RWPE2 (cell line): ENCODE results near the gene RIT1.

Experiments used
- ATAC-seq: fragments of 200-7000 bp; cut with Tn5 transposase; 3 replicates; pipeline ENCODE4 v1.9.1; 2021; ENCODE audit warnings: low read depth
- DNase-seq: peaks from one replicate; pipeline ENCODE4 v3.0.0-alpha.2; 2020; ENCODE audit warnings: low spot score
- H3K27ac ChIP-seq: fragments of 450-650 bp; 2 replicates; pipeline ENCODE4 v1.5.1; 2017; ENCODE audit warnings: mild to moderate bottlenecking; ENCODE audit not compliant: poor library complexity, severe bottlenecking
- H3K27me3 ChIP-seq: fragments of 250-450 bp; sonication (Bioruptor Pico); 2 replicates; pipeline ENCODE4 v1.5.1; 2021; ENCODE audit warnings: mild to moderate bottlenecking, moderate library complexity; ENCODE audit not compliant: insufficient read depth, poor library complexity, severe bottlenecking
- H3K36me3 ChIP-seq: fragments of 250-450 bp; sonication (Bioruptor Pico); 2 replicates; pipeline ENCODE4 v1.5.1; 2020; ENCODE audit warnings: low read depth, mild to moderate bottlenecking, moderate library complexity
- H3K4me1 ChIP-seq: fragments of 250-450 bp; sonication (Bioruptor Pico); 2 replicates; pipeline ENCODE4 v1.5.1; 2021; ENCODE audit warnings: mild to moderate bottlenecking, moderate library complexity; ENCODE audit not compliant: insufficient read depth, poor library complexity, severe bottlenecking
- H3K4me3 ChIP-seq: fragments of 250-450 bp; sonication (Bioruptor Pico); 2 replicates; pipeline ENCODE4 v1.5.1; 2021; ENCODE audit warnings: mild to moderate bottlenecking, moderate library complexity; ENCODE audit not compliant: severe bottlenecking
- H3K9me3 ChIP-seq: fragments of 250-450 bp; sonication (Bioruptor Pico); 2 replicates; pipeline ENCODE4 v1.5.1; 2021; ENCODE audit warnings: mild to moderate bottlenecking, moderate library complexity; ENCODE audit not compliant: severe bottlenecking
- TF ChIP-seq, protein P1 (sequence below): fragments of 450-650 bp; IDR thresholded peaks from one replicate; pipeline ENCODE4 v1.5.1; 2017; ENCODE audit warnings: mild to moderate bottlenecking, moderate library complexity; ENCODE audit not compliant: poor library complexity, severe bottlenecking

The RIT1 gene

DNA sequence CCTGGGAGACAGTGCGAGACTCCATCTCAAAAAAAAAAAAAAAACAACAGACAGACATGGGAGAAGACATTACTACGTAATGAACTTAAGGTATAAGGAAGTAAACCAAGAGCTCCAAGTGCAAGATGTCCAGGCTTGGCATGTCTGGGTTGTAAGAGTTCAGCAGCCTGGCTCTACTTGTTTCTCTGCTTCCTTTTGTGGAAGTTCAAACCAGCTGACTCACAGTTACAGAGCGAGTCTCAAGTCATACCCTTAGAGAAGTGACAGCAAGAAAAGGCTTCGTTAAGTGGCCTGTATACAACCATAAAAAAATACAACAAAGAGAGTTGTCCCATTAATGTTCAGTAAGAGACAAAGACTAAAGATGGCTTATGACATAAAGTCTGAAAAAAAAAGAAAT, 1.3 kb downstream of the RIT1 start:
- H3K36me3 ChIP-seq, result peaks cover 85% of the 10 kb centered on the region
- H3K27ac ChIP-seq, result peak overlapping the region; percentile 73
- DNase-seq (no peak), ATAC-seq (no peak; the same call in 2 of the 3 replicates)
- H3K9me3 ChIP-seq, result no peaks in the 10 kb centered on the region
- H3K4me1 ChIP-seq, result peaks cover 8% of the 10 kb centered on the region
- TF ChIP-seq, protein P1, sequence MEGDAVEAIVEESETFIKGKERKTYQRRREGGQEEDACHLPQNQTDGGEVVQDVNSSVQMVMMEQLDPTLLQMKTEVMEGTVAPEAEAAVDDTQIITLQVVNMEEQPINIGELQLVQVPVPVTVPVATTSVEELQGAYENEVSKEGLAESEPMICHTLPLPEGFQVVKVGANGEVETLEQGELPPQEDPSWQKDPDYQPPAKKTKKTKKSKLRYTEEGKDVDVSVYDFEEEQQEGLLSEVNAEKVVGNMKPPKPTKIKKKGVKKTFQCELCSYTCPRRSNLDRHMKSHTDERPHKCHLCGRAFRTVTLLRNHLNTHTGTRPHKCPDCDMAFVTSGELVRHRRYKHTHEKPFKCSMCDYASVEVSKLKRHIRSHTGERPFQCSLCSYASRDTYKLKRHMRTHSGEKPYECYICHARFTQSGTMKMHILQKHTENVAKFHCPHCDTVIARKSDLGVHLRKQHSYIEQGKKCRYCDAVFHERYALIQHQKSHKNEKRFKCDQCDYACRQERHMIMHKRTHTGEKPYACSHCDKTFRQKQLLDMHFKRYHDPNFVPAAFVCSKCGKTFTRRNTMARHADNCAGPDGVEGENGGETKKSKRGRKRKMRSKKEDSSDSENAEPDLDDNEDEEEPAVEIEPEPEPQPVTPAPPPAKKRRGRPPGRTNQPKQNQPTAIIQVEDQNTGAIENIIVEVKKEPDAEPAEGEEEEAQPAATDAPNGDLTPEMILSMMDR, result no peak
- no peak overlapping the region for H3K4me3 ChIP-seq
- H3K27me3 ChIP-seq, result no peaks in the 10 kb centered on the region

GRCh38 chr1:155904261-155904660, 6.9 kb downstream of the RIT1 start:
- Histone ChIP-seq H3K27me3 (no peaks in the 10 kb centered on the region), H3K4me1 (no peaks in the 10 kb centered on the region), H3K36me3 (peaks cover 100% of the 10 kb centered on the region), H3K27ac (no peak overlapping the region), H3K9me3 (no peaks in the 10 kb centered on the region), H3K4me3 (no peak overlapping the region)
- ATAC-seq (no peak), DNase-seq (no peak)
- TF ChIP-seq, protein P1, result no peak

DNA sequence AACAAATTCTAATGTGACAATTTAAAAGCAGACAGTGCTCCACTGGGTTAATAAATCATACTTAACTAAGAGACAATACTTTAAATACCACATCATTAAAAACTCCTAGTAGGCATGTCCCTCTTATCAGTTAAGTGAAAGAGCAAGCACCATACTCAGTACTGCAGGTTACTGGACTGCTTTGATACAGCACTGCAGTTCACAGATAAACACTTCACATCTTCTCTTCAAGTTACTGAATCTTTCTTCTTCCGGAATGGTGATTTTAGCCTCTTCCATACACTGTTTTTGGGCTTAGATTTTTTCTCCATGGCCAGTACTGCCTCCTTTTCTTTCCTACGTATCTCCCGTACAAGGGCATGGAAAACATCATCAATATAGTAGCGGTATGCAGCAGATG, 11.0 kb downstream of the RIT1 start:
- H3K36me3 ChIP-seq, result peaks cover 84% of the 10 kb centered on the region
- no peak overlapping the region for H3K27ac ChIP-seq
- no peak overlapping the region for H3K4me3 ChIP-seq
- no peaks in the 10 kb centered on the region for H3K27me3 ChIP-seq
- ATAC-seq (no peak), DNase-seq (no peak)
- TF ChIP-seq, protein P1, result no peak
- H3K4me1 ChIP-seq, result no peaks in the 10 kb centered on the region
- H3K9me3 ChIP-seq, result no peaks in the 10 kb centered on the region

DNA sequence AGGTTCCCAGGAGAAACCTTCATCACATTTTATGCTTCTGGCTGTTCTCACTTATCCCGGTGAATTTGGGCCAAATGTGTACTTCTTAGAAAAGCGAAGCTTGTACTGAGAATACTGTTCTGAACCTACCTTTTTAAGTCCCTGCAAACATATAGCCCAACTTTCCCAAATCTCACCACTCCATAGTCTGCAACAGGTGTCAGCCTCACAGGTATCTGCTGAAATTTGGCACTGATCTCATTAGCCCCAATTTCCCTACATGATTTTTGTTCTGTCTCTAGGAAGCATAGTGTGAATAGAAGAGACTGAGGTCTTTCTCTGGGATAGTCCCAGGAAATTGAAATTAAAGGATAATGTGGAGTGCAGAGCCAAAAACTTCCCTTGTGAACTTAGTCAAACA, 11.5 kb downstream of the RIT1 start:
- H3K9me3 ChIP-seq, result no peaks in the 10 kb centered on the region
- H3K4me3 ChIP-seq, result no peak overlapping the region
- TF ChIP-seq, protein P1, result no peak
- H3K4me1 ChIP-seq, result no peaks in the 10 kb centered on the region
- no peaks in the 10 kb centered on the region for H3K27me3 ChIP-seq
- H3K27ac ChIP-seq, result no peak overlapping the region
- DNase-seq, result no peak
- peaks cover 79% of the 10 kb centered on the region for H3K36me3 ChIP-seq
- no peak for ATAC-seq

- DNase-seq (no peak), ATAC-seq (no peak)
- H3K27me3 ChIP-seq, result no peaks in the 10 kb centered on the region
- H3K9me3 ChIP-seq, result no peaks in the 10 kb centered on the region
- TF ChIP-seq, protein P1, result no peak
- no peak overlapping the region for H3K27ac ChIP-seq
- H3K4me1 ChIP-seq, result peaks cover 4% of the 10 kb centered on the region
- H3K4me3 ChIP-seq, result no peak overlapping the region
- H3K36me3 ChIP-seq, result peaks cover 71% of the 10 kb centered on the region
These were observed 12.3 kb downstream of the RIT1 start for GRCh38 chr1:155898888-155899287.
